Mesenchymal stem cell (in vitro differentiated cells and primary cell): ENCODE measurements around the gene ARID5B.

Source experiments
- DNase-seq: peaks from one replicate; pipeline ENCODE4 v3.0.0-alpha.2; 2013
- H2AFZ ChIP-seq: one replicate; pipeline ENCODE4 v1.6.1; 2013; ENCODE audit warnings: low read depth, mild to moderate bottlenecking, control low read depth, inconsistent platforms, low read length, moderate library complexity
- H2AK5ac ChIP-seq: 2 replicates; pipeline ENCODE4 v1.6.1; 2013; ENCODE audit warnings: low read length, moderate library complexity, mild to moderate bottlenecking, inconsistent platforms; ENCODE audit not compliant: severe bottlenecking
- H2BK120ac ChIP-seq: one replicate; pipeline ENCODE4 v1.6.1; 2013; ENCODE audit warnings: low read depth, mild to moderate bottlenecking, inconsistent platforms, low read length, moderate library complexity
- H2BK12ac ChIP-seq, 2 experiments: one replicate each; pipeline ENCODE4 v1.6.1; 2013; ENCODE audit warnings: inconsistent platforms in 2 of 2, low read length in 2 of 2, mild to moderate bottlenecking in 2 of 2, moderate library complexity in 2 of 2, control low read depth in 1 of 2
- H2BK15ac ChIP-seq: one replicate; pipeline ENCODE4 v1.6.1; 2013; ENCODE audit warnings: mild to moderate bottlenecking, low read depth, inconsistent platforms; ENCODE audit not compliant: poor library complexity, severe bottlenecking
- H2BK5ac ChIP-seq: 2 replicates; pipeline ENCODE4 v1.6.1; 2013; ENCODE audit warnings: low read depth, mild to moderate bottlenecking, low read length, control low read depth, inconsistent platforms; ENCODE audit not compliant: poor library complexity, severe bottlenecking
- H3K14ac ChIP-seq, 2 experiments: one replicate each; pipeline ENCODE4 v1.6.1; 2013; ENCODE audit warnings: inconsistent platforms in 2 of 2, low read length in 2 of 2, control low read depth in 1 of 2, mild to moderate bottlenecking in 1 of 2, moderate library complexity in 1 of 2
- H3K18ac ChIP-seq, 2 experiments: one replicate each; pipeline ENCODE4 v1.6.1; 2013; ENCODE audit warnings: inconsistent platforms in 2 of 2, low read length in 2 of 2, control low read depth in 1 of 2, low read depth in 1 of 2, mild to moderate bottlenecking in 1 of 2
- H3K23ac ChIP-seq, 2 experiments: one replicate each; pipeline ENCODE4 v1.6.1; 2013; ENCODE audit warnings: inconsistent platforms in 2 of 2, low read length in 2 of 2, mild to moderate bottlenecking in 2 of 2, moderate library complexity in 2 of 2, control low read depth in 1 of 2
- H3K27ac ChIP-seq: 2 replicates; pipeline ENCODE4 v1.5.1; 2013; ENCODE audit warnings: mild to moderate bottlenecking, moderate library complexity, low read length, control low read depth, inconsistent platforms; ENCODE audit not compliant: poor library complexity, severe bottlenecking
- H3K27me3 ChIP-seq, 2 experiments: 2 replicates each; pipeline versions ENCODE4 v1.6.1 to v1.7.0; 2013; ENCODE audit warnings: low read length in 2 of 2, mild to moderate bottlenecking in 2 of 2, moderate library complexity in 2 of 2, control low read depth in 1 of 2, inconsistent platforms in 1 of 2; ENCODE audit not compliant: control insufficient read depth in 1 of 2, insufficient read depth in 1 of 2
- H3K36me3 ChIP-seq, 2 experiments: 2 replicates each; pipeline versions ENCODE4 v1.6.1 to v1.7.0; 2013; ENCODE audit warnings: low read length in 2 of 2, control low read depth in 1 of 2, inconsistent platforms in 1 of 2, low read depth in 1 of 2, mild to moderate bottlenecking in 1 of 2; ENCODE audit not compliant: insufficient read depth in 2 of 2, control insufficient read depth in 1 of 2
- H3K4ac ChIP-seq, 2 experiments: one replicate each; pipeline ENCODE4 v1.6.1; 2013; ENCODE audit warnings: inconsistent platforms in 2 of 2, low read length in 2 of 2, mild to moderate bottlenecking in 2 of 2, moderate library complexity in 2 of 2, control low read depth in 1 of 2, low read depth in 1 of 2
- H3K4me1 ChIP-seq: 2 replicates; pipeline ENCODE4 v1.6.1; 2013; ENCODE audit warnings: low read depth, low read length, control low read depth; ENCODE audit not compliant: control insufficient read depth, insufficient read depth
- H3K4me2 ChIP-seq: 2 replicates; pipeline ENCODE4 v1.6.1; 2013; ENCODE audit warnings: low read length, mild to moderate bottlenecking, inconsistent platforms; ENCODE audit not compliant: poor library complexity, severe bottlenecking
- H3K4me3 ChIP-seq, 2 experiments: 2 replicates each; pipeline versions ENCODE4 v1.5.1 to v1.7.0; 2013; ENCODE audit warnings: low read length in 2 of 2, mild to moderate bottlenecking in 2 of 2, control low read depth in 1 of 2, low read depth in 1 of 2; ENCODE audit not compliant: insufficient read depth in 1 of 2
- H3K79me1 ChIP-seq: replicated peaks from 2 replicates; pipeline ENCODE4 v1.6.1; 2013; ENCODE audit warnings: mild to moderate bottlenecking, control low read depth, low read length, inconsistent platforms; ENCODE audit not compliant: poor library complexity, severe bottlenecking
- H3K9ac ChIP-seq: 2 replicates; pipeline ENCODE4 v1.7.0; 2013; ENCODE audit warnings: mild to moderate bottlenecking, low read length, moderate library complexity
- H3K9me3 ChIP-seq: 2 replicates; pipeline ENCODE4 v1.7.0; 2013; ENCODE audit warnings: mild to moderate bottlenecking, low read length; ENCODE audit not compliant: control insufficient read depth
- H4K8ac ChIP-seq: one replicate; pipeline ENCODE4 v1.6.1; 2013; ENCODE audit warnings: inconsistent platforms, mild to moderate bottlenecking, low read length, moderate library complexity
- H4K91ac ChIP-seq: one replicate; pipeline ENCODE4 v1.6.1; 2013; ENCODE audit warnings: mild to moderate bottlenecking, low read length, inconsistent platforms
- WGBS: methylation state at CpG from one replicate; pipeline ENCODE4 v1.1.7; 2013; ENCODE audit warnings: mixed read lengths; 5-methylcytosine and 5-hydroxymethylcytosine counted together

The ARID5B gene

DNA sequence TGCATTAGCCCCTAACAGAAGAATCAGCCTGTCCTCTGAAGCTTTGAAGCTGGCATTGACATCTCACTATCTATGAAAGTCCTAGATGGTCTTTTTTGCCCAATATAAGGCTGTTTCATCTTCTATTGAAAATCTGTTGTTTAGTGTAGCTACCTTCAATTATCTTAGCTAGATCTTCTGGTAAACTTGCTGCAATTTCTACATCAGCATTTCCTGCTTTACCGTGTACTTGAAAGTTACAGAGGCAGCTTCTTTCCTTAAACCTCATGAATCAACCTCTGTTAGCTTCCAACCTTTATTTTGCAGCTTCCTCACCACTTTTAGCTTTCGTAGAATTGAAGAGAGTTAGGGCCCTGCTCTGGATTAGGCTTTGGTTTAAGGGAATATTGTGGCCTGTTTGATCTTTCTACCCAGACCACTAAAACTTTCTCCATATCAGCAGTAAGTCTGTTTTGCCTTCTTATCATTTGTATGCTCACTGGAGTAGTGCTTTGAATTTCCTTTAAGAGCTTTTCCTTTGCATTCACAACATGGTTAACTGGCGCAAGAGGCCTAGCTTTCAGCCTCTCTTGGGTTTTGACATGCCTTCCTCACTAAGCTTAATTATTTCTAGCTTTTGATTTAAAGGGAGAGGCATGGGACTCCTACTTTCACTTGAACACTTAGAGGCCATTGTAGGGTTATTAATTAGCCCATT, 32.5 kb downstream of the ARID5B start:
- Histone ChIP-seq H3K23ac (no peak overlapping the region), H4K8ac (no peak overlapping the region), H2AK5ac (no peak overlapping the region), H3K9me3 (no peaks in the 10 kb centered on the region), H2BK120ac (peak overlapping the region; percentile 19), H2BK15ac (no peak overlapping the region), H3K79me1 (peaks cover 27% of the 10 kb centered on the region), H3K36me3 (peaks cover 0 to 26% of the 10 kb centered on the region in 2 experiments), H2AFZ (no peak overlapping the region), H3K4me1 (peaks cover 1% of the 10 kb centered on the region), H3K9ac (no peak overlapping the region), H3K4ac (no peak overlapping the region), H4K91ac (no peak overlapping the region), H3K14ac (no peak overlapping the region), H2BK5ac (no peak overlapping the region), H2BK12ac (no peak overlapping the region), H3K27ac (no peak overlapping the region), H3K4me3 (no peak overlapping the region), H3K18ac (peak overlapping the region in 1 of 2 experiments; percentile 43), H3K27me3 (no peaks in the 10 kb centered on the region), H3K4me2 (no peak overlapping the region)
- DNase-seq = peak; percentile 18
- WGBS = 58% methylated on average over 2 of the region's 3 CpGs

DNA sequence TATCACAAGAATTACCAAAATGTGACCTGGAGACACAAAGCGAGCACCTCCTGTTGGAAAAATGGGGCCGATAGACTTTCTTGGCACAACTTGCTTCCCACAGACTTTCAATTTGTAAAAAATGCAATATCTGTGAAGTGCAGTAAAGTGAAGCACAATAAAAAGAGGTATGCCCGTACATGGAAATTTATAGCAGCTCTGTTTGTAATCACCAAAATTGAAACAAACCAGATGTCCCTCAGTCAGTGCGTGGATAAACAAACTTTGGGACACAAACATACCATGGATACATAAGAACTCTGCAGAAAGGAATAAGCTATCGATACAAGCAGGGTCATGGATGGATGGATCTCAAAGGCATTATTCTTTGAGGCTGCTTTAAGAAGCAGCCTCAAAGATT, 33.6 kb downstream of the ARID5B start:
- no peak overlapping the region for H2BK120ac ChIP-seq

DNA sequence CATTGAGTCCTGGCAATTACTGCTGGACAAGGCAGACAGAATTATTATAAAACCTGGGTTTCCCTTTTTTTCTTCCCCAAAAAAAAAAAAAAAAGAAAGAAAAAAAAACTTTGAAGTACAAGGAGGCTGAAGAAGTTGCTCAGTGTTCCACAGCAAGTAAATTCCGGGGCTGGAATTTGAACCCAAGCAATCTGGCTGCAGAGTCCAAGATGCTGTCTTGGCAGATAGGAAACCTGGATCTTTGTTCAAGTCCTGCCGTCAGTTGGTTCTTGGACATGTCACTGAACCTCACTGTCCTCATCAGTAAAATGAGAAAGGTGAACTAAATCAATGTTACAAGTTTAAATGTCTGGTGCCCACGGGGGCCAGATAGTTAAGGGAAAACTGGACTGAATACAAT, 35.3 kb downstream of the ARID5B start:
- peaks cover 0 to 22% of the 10 kb centered on the region in 2 experiments for H3K36me3 ChIP-seq
- H3K4me2 ChIP-seq = no peak overlapping the region
- H2BK15ac ChIP-seq = no peak overlapping the region
- peak overlapping the region; percentile 80 for H3K9ac ChIP-seq
- H3K4me1 ChIP-seq = peaks cover 1% of the 10 kb centered on the region
- no peak overlapping the region for H3K4ac ChIP-seq
- H3K23ac ChIP-seq = no peak overlapping the region
- H3K27me3 ChIP-seq = no peaks in the 10 kb centered on the region
- no peak for DNase-seq
- no peak overlapping the region for H4K8ac ChIP-seq
- WGBS = 67% methylated on average over 3 of the region's 3 CpGs
- no peak overlapping the region for H2BK5ac ChIP-seq
- no peak overlapping the region for H2AFZ ChIP-seq
- H2BK12ac ChIP-seq = no peak overlapping the region
- no peak overlapping the region for H2BK120ac ChIP-seq
- no peak overlapping the region for H4K91ac ChIP-seq
- H3K14ac ChIP-seq = no peak overlapping the region
- no peak overlapping the region for H3K27ac ChIP-seq
- H2AK5ac ChIP-seq = no peak overlapping the region
- H3K4me3 ChIP-seq = no peak overlapping the region
- peak overlapping the region in 1 of 2 experiments; percentile 68 for H3K18ac ChIP-seq
- H3K79me1 ChIP-seq = peaks cover 21% of the 10 kb centered on the region
- H3K9me3 ChIP-seq = no peaks in the 10 kb centered on the region

More for the DNA sequence above, 33.6 kb downstream of the ARID5B start:
- H3K79me1 ChIP-seq = peaks cover 22% of the 10 kb centered on the region
- WGBS = 41% methylated on average over 4 of the region's 5 CpGs
- peak; percentile 72 for DNase-seq
- H3K36me3 ChIP-seq = peaks cover 0 to 16% of the 10 kb centered on the region in 2 experiments
- peak overlapping the region in 1 of 2 experiments; percentile 11 for H3K4me3 ChIP-seq
- no peak overlapping the region for H2BK12ac ChIP-seq
- H2BK5ac ChIP-seq = no peak overlapping the region
- no peak overlapping the region for H3K4ac ChIP-seq
- no peak overlapping the region for H4K8ac ChIP-seq
- no peaks in the 10 kb centered on the region for H3K27me3 ChIP-seq
- no peak overlapping the region for H3K18ac ChIP-seq
- H3K27ac ChIP-seq = no peak overlapping the region
- H3K9me3 ChIP-seq = no peaks in the 10 kb centered on the region
- H2AFZ ChIP-seq = no peak overlapping the region
- peaks cover 1% of the 10 kb centered on the region for H3K4me1 ChIP-seq
- no peak overlapping the region for H2BK15ac ChIP-seq
- no peak overlapping the region for H3K14ac ChIP-seq
- no peak overlapping the region for H2AK5ac ChIP-seq
- H4K91ac ChIP-seq = no peak overlapping the region
- H3K4me2 ChIP-seq = no peak overlapping the region
- peak overlapping the region; percentile 74 for H3K9ac ChIP-seq
- H3K23ac ChIP-seq = no peak overlapping the region

DNA sequence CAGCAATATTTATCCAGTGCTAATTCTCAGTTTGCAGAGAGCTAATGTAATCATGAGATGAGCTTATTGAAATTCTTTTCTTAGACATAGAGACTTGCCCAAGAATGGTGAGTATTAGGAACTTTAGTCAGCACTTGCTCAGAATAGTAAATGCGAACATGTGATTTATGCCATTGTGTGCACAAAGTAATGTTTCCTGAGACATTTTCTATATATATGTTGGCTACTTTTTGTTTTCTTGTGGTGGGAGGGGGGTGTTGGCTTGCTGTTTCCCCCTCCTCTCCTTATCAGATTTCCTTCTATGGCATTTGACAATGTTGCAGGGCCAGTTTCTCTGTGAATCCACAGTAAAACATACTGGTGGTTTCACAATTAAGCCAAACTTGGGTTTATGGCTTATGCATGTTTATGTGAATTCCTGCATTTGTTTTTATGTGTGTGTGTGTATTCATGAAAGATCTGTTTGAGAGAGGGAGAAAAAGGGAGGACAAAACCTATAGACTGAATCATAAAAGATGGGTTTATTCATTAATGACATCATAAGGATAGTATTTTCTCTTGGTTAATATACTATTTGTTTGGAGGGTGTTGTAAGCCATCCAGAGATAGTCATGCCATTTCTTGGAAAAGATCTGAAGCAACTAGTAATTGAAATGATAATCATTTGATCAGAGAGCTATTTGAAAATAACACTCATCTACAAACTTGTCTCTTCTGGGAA, 36.3 kb downstream of the ARID5B start:
- H2BK5ac ChIP-seq = peak overlapping the region; percentile 68
- no peak overlapping the region for H2BK12ac ChIP-seq
- WGBS = 10% methylated on average over 1 of the region's 1 CpG
- peak overlapping the region; percentile 80 for H3K9ac ChIP-seq
- H3K18ac ChIP-seq = peak overlapping the region in 1 of 2 experiments; percentile 59
- peak; percentile 80 for DNase-seq
- no peak overlapping the region for H4K8ac ChIP-seq
- H4K91ac ChIP-seq = no peak overlapping the region
- H2AFZ ChIP-seq = no peak overlapping the region
- H2BK120ac ChIP-seq = no peak overlapping the region
- H3K27me3 ChIP-seq = no peaks in the 10 kb centered on the region
- peaks cover 0 to 23% of the 10 kb centered on the region in 2 experiments for H3K36me3 ChIP-seq
- peak overlapping the region in 1 of 2 experiments; percentile 46 for H3K4me3 ChIP-seq
- no peak overlapping the region for H3K14ac ChIP-seq
- peaks cover 16% of the 10 kb centered on the region for H3K79me1 ChIP-seq
- H3K4ac ChIP-seq = peak overlapping the region in 1 of 2 experiments; percentile 49
- no peaks in the 10 kb centered on the region for H3K9me3 ChIP-seq
- no peak overlapping the region for H3K4me2 ChIP-seq
- H3K4me1 ChIP-seq = peaks cover 1% of the 10 kb centered on the region
- peak overlapping the region; percentile 67 for H3K27ac ChIP-seq
- H2AK5ac ChIP-seq = peak overlapping the region; percentile 76
- no peak overlapping the region for H2BK15ac ChIP-seq
- H3K23ac ChIP-seq = no peak overlapping the region
